GM20000 (cell line): ENCODE measurements around the gene CAB39L.
A peak's percentile ranks its signal among the peaks of the same experiment; 100 is the strongest.

ENCODE experiments used
- DNase-seq: peaks from one replicate; pipeline ENCODE4 v3.0.0; 2012; ENCODE audit warnings: low spot score
- TF ChIP-seq, protein P1 (sequence below): IDR thresholded peaks from 2 replicates; pipeline ENCODE4 v1.5.1; 2012; ENCODE audit warnings: mild to moderate bottlenecking, control low read depth; ENCODE audit errors: extremely low read depth, missing control alignments

The CAB39L gene

DNA sequence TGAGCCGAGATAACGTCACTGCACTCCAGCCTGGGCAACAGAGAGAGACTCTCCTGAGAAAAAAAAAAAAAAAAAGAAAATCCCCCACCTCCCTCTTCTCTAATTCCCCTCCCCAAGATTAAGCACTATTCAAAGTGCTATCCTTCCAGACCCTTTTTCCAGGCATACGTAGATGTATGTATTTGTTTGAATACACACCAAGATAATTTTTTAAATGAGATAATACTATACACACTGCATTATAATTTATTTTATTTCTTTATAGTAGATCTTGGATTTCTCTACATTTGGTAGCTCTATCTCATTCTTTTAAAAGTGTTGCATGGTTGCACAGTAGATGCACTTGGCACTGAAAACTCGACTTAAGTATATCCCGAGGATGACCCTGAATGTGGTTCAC is 32.5 kb downstream of the CAB39L start:
- no peak for DNase-seq
- TF ChIP-seq, protein P1, sequence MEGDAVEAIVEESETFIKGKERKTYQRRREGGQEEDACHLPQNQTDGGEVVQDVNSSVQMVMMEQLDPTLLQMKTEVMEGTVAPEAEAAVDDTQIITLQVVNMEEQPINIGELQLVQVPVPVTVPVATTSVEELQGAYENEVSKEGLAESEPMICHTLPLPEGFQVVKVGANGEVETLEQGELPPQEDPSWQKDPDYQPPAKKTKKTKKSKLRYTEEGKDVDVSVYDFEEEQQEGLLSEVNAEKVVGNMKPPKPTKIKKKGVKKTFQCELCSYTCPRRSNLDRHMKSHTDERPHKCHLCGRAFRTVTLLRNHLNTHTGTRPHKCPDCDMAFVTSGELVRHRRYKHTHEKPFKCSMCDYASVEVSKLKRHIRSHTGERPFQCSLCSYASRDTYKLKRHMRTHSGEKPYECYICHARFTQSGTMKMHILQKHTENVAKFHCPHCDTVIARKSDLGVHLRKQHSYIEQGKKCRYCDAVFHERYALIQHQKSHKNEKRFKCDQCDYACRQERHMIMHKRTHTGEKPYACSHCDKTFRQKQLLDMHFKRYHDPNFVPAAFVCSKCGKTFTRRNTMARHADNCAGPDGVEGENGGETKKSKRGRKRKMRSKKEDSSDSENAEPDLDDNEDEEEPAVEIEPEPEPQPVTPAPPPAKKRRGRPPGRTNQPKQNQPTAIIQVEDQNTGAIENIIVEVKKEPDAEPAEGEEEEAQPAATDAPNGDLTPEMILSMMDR, result no peak

- TF ChIP-seq, protein P1, result no peak
- DNase-seq, result peak; percentile 15
Observed at GRCh38 chr13:49410477-49410876, 33.4 kb downstream of the CAB39L start.

GRCh38 chr13:49410006-49410405 is 33.9 kb downstream of the CAB39L start:
- TF ChIP-seq, protein P1, result no peak

DNA sequence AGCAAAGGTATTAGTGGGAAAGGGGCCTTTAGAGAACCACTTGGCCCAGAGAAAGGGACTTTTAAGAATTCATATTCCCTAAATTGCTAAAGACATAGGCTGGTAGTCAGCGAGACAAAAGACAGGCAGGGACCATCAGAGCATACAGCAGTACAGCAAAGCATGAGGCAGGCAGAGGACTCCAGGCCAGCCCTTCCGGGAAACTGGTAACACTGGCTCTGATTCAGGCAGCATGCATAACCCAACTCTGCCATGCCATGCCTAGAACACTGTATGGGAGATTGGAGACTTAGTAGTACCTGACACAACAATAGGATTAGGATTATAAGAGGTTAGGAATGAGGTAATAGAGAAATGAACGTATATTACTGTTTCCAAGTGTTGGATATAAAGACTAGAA is 34.9 kb downstream of the CAB39L start:
- TF ChIP-seq, protein P1, result no peak
- no peak for DNase-seq

More at GRCh38 chr13:49410006-49410405, 33.9 kb downstream of the CAB39L start:
- DNase-seq, result no peak

- TF ChIP-seq, protein P1, result no peak
Observed at GRCh38 chr13:49407936-49408335, 35.9 kb downstream of the CAB39L start.

DNA sequence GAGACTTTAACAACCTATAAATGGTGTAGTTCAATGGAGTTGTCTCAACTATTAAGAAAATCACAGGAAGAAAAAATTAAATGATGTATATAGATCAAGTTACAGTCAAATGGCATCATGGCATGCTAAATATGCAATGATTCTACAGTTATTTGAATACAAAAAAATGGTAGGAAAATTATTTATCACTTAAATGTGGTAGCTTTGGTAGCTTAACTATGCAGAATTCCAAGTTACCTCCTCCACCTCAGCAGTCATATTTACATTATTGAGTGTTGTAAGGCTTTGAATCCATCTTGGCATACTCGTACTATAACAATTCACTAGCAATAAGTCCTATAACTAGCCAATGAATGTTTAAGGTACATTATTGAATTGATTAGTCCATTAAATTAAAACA is 36.8 kb downstream of the CAB39L start:
- DNase-seq, result no peak

More at GRCh38 chr13:49407936-49408335, 35.9 kb downstream of the CAB39L start:
- DNase-seq, result no peak

GRCh38 chr13:49404703-49405020 is 39.2 kb downstream of the CAB39L start:
- no peak for DNase-seq
- TF ChIP-seq, protein P1, result no peak

More for the DNA sequence above, 36.8 kb downstream of the CAB39L start:
- TF ChIP-seq, protein P1, result no peak
